ENCODE measurements around the gene PPM1E. TPM values are rescaled to one million over a fixed set of nuclear protein-coding genes. Genes with fewer than 3 reads are reported as not detected.
A peak's percentile ranks its signal among the peaks of the same experiment; 100 is the strongest.

PPM1E gene
- total RNA-seq, 2 donors from 2014 or later = 0.26 to 0.66 TPM

- no peak for DNase-seq
- no peak for TF ChIP-seq CTCF (IDR thresholded peaks at IDR 0.05)
- TF ChIP-seq POLR2A (IDR thresholded peaks at IDR 0.05) = no peak
- H3K27ac ChIP-seq = no peak overlapping the region
- H3K4me1 ChIP-seq = no peaks in the 10 kb centered on the region
- peaks cover 7 to 9% of the 10 kb centered on the region in 2 donors for H3K36me3 ChIP-seq (replicated peaks in 1 of 2; ENCODE audit: insufficient read depth in 1 of 2, low read depth in 2 of 2)
- 96 to 97% methylated on average over 1 of the region's 1 CpG for WGBS, 2 donors
- no peaks in the 10 kb centered on the region for H3K9me3 ChIP-seq
- ATAC-seq = no peak
- intact Hi-C loops (cut with DNase I) = no loop called here
- no peaks in the 10 kb centered on the region for H3K27me3 ChIP-seq
- no peak overlapping the region for H3K4me3 ChIP-seq
Measured at GRCh38 chr17:58999500-58999899, 243.8 kb downstream of the PPM1E start.

- intact Hi-C loops (cut with DNase I) = loop anchor here (10.0 kb wide), 1 partner anchor 475 kb away; no protein-coding TSS in a partner anchor
- ATAC-seq = no peak
- Histone ChIP-seq H3K4me1 (no peaks in the 10 kb centered on the region), H3K36me3 (replicated peaks in 1 of 2; ENCODE audit: insufficient read depth in 1 of 2, low read depth in 2 of 2) (peaks cover 7 to 9% of the 10 kb centered on the region in 2 donors), H3K27me3 (no peaks in the 10 kb centered on the region), H3K27ac (no peak overlapping the region), H3K4me3 (no peak overlapping the region), H3K9me3 (no peaks in the 10 kb centered on the region)
- no peak for TF ChIP-seq CTCF (IDR thresholded peaks at IDR 0.05)
- 91 to 100% methylated on average over 1 of the region's 1 CpG for WGBS, 2 donors
- DNase-seq = no peak
Measured at GRCh38 chr17:59000022-59000421, 244.4 kb downstream of the PPM1E start.

- Histone ChIP-seq H3K36me3 (replicated peaks in 1 of 2; ENCODE audit: insufficient read depth in 1 of 2, low read depth in 2 of 2) (peaks cover 7 to 9% of the 10 kb centered on the region in 2 donors), H3K9me3 (no peaks in the 10 kb centered on the region), H3K4me3 (no peak overlapping the region), H3K27me3 (no peaks in the 10 kb centered on the region), H3K4me1 (no peaks in the 10 kb centered on the region), H3K27ac (peak overlapping the region; percentile 23 to 79 (median 46))
- ATAC-seq (peak; percentile 56), DNase-seq (peak; percentile 26 to 67 (median 40))
- 49 to 64% methylated on average over 10 of the region's 10 CpGs for WGBS, 2 donors
- intact Hi-C loops (cut with DNase I) = loop anchor here (10.0 kb wide), 1 partner anchor 476 kb away; no protein-coding TSS in a partner anchor
- TF ChIP-seq POLR2A (IDR thresholded peaks at IDR 0.05) (peak in 2 of 3 donors; percentile 19 to 26), CTCF (IDR thresholded peaks at IDR 0.05) (no peak)
Measured at GRCh38 chr17:59001158-59001814, 245.6 kb downstream of the PPM1E start.

- TF ChIP-seq CTCF (IDR thresholded peaks at IDR 0.05) = no peak
- TF ChIP-seq POLR2A (IDR thresholded peaks at IDR 0.05) = no peak
- H3K4me1 ChIP-seq = no peaks in the 10 kb centered on the region
- ATAC-seq (no peak), DNase-seq (no peak)
- no peak overlapping the region for H3K4me3 ChIP-seq
- peak overlapping the region in 1 of 4 donors; percentile 79 for H3K27ac ChIP-seq
- peaks cover 7 to 9% of the 10 kb centered on the region in 2 donors for H3K36me3 ChIP-seq (replicated peaks in 1 of 2; ENCODE audit: insufficient read depth in 1 of 2, low read depth in 2 of 2)
- 79 to 89% methylated on average over 3 of the region's 3 CpGs for WGBS, 2 donors
- no peaks in the 10 kb centered on the region for H3K27me3 ChIP-seq
- intact Hi-C loops (cut with DNase I) = loop anchor here (10.0 kb wide), 1 partner anchor 477 kb away; no protein-coding TSS in a partner anchor
- no peaks in the 10 kb centered on the region for H3K9me3 ChIP-seq
Measured at GRCh38 chr17:59002126-59002525, 246.5 kb downstream of the PPM1E start.

- ATAC-seq (no peak), DNase-seq (no peak)
- Histone ChIP-seq H3K27me3 (no peaks in the 10 kb centered on the region), H3K36me3 (replicated peaks in 1 of 2; ENCODE audit: insufficient read depth in 1 of 2, low read depth in 2 of 2) (peaks cover 1 to 9% of the 10 kb centered on the region in 2 donors), H3K9me3 (no peaks in the 10 kb centered on the region), H3K4me1 (peaks cover 7% of the 10 kb centered on the region), H3K27ac (no peak overlapping the region), H3K4me3 (no peak overlapping the region)
- WGBS, 2 donors = 90 to 94% methylated on average over 2 of the region's 2 CpGs
- intact Hi-C loops (cut with DNase I) = loop anchor here (10.0 kb wide), 1 partner anchor 478 kb away; no protein-coding TSS in a partner anchor
- TF ChIP-seq POLR2A (IDR thresholded peaks at IDR 0.05) (no peak), CTCF (IDR thresholded peaks at IDR 0.05) (no peak)
Measured at GRCh38 chr17:59002848-59003247, 247.2 kb downstream of the PPM1E start.

Data from body of pancreas (tissue), 4 donors.